ENCODE results near the gene PRR5.

- no peak for TF ChIP-seq CTCF (IDR thresholded peaks at IDR 0.05)
- no peak for TF ChIP-seq POLR2A (IDR thresholded peaks at IDR 0.05)
These were observed 21.8 kb downstream of the PRR5 start for GRCh38 chr22:44723801-44724200.

Measured in body of pancreas (tissue), 4 donors.